NOMO-1 treated with dmso at 0.1 percent for 144 hours (cell line): ENCODE results near the gene MAP2K5.

ENCODE experiments used
- DNase-seq: peaks from one replicate; lab custom pipeline; 2025; ENCODE audit not compliant: unreplicated experiment; lab: John Stamatoyannopoulos, UW

Gene MAP2K5

DNA sequence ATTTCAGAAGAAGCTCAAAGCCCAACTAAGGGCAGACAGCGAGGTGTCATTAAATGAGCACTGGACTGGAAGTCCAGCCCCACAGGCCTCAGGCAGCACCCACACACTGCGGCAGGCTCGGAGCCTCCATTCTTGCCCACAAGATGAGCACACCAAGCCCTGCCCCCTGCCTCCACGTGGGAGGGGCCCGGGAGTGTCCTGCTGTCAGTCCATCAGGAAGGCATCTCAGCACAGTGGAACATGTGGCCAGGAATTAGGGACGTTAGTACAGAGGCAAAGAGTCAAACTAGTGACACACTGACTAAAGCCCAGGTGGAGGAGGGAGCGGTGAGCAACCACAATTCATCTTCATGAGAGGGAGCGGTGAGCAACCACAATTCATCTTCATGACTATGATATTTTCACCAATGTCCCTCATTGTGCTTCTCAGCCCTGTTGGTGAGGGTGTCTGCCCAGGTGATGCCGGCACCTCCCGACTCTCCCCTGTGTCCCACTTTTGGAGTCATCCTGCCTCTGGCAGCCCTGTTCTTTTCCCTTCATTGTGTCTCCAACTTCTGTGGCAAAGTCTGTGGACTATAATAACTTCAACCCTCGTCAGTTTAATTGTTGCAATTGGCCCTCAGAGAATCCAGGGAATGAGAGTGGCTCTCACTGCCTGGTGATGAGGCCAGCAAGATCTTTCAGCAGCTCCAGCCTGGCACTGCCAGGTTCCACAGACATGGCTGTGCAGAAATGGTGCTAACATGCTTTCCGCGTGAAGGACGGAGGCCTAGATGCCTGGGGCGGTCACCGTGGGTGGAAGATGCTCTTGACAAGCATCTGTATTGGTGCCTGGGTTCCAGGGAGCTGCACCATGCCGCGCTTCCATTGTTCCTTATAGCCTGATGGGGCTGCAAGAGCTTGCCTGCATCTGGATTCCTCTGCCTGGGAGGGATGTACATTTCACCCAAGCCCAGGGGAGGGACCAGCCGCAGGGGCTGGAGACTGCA, 259.7 kb downstream of the MAP2K5 start:
- no peak for DNase-seq

DNA sequence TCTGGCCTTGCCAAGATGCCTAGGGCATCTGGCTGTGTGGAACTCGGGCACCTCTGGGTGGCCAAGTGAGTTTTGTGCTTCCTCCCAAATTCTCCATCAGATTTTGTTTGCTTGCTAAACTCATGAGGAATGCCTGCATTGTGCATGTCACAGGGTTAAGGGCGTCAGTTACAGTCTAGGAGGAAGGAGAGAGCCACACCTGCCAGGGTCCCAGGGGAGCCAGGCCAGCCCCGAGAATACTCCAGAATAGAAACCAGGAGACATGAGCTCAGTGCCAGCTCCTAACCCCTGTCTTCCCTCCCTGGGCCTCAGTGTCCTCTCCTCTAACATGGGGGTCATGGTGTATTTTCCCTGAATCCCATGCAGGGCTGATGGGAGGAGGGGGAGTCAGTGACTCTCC, 260.8 kb downstream of the MAP2K5 start:
- no peak for DNase-seq

DNA sequence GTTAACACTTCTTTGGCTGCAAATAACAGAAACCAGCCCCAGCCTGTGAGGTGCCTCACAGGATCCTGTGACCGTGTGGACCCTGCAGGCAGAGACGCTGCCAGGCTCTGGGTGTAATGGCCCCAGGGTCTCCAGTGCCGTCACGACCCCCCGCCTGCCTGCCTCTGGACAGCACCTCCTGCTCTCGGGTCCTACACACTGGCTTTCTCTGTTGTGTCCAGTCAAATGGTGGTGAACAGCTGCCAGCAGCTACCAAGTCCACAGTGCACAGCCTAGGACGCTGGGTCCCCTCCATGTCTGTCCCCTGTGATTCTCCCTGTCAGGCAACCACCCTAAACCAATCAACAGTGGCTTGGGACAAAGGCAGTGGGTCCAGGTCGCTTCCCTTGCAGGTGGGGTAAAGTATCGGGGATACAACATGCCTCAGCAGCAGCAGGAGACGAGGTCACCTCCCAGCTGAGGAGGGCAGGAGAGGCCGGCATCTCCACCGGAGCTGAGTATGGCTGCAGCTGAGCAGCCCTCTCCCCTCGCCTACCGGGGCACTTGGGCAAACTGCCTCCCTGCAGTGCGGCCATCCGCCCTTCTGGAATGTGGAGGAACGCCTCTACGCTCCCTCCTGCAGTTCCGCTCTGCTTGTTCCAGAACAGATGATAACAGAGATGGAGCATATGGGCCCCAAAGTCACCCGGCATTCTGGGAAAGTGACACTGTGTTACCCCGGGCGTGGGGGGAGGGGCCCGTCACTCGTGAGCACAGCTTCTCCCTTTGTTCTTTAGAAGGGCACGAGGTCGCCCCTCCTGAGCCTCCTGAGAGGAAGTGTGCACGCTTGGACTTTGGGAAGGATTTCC, 261.7 kb downstream of the MAP2K5 start:
- no peak for DNase-seq

DNA sequence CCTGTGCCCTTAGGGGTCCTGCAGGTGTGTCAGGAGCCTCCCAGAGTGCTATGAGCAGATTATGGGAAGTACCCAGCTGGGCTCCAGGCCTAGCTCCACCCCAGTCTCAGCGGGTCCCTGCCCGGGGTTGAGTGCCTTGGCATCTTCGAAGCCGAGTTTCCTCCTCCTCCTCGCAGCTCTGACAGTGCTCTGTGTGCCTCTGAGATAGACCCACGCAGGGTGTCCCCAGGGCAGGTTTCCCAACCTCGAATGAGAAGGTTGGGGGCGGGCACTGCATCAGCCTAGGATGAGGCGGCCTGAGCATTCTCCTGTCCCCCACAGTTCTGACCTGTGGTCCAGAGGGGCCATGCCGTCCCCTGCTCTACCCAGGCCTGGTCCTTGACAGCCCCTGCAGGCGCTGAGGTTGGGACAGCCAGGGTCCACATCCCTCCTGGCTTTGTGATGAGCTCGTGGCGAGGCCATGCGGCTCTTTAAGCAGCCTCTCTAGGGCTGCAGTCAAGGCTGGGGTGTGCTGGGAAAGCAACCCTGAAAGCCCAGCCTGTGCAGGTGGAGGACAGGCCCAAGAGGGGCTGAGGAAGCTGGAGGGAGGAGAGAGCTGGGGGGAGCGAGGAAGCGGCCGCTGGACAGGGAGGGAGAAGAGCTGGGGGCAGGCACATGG, 262.6 kb downstream of the MAP2K5 start:
- DNase-seq = no peak

DNA sequence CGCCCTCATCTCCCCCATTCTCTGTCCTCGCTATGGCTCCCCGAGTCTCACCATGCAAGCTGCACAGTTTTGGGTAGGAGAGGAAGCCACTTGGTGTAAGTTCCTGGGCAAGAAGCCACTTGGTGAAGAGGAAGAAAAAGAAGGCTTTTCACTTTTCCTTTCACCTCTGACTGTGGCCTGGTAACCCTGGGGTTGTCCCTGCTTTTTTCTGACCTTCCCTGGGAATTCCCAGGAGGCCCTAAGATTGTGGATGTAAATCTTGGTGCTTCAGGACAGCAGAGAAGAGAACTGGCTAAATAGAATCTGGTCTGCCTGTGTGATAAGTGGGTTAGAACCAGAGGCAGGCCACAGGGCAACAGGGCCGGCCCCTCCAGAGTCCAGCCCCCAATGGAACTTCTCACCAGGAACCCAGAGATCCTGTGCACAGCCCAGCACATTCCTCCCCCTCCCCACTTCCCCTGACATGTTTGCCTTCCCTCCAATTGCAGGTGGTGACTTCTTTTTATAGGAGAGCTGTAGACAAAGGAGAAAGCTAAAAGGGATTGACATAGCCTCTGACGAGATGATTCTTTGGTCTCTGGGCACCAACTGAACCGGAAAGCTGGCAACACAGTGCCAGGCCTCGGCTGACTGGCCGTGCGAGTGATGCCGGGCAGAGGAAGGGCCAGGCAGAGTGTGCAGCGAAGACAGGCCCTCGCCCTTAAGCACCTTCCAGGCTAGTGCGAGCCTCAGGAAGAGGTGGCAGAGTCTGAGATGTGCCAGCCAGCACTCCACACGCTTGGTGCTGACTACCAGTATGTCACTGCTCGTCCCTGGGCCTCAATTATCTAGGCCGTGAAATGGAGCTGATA, 263.4 kb downstream of the MAP2K5 start:
- DNase-seq = no peak

DNA sequence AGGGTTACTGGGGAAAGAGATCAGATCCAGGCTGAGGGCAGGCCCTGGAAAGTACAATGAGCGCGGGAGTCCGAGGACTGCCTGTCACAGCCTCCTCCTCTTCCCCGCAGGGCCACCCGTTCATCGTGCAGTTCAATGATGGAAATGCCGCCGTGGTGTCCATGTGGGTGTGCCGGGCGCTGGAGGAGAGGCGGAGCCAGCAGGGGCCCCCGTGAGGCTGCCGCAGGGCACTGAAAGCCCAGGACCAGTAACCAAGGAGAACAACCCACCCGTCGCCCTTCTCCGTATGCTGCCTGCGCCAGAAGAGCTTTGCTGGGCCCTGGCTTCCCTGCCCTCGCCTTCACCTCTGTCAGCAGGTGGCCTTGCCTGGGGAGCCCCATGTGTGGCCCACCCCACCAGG, 264.0 kb downstream of the MAP2K5 start:
- no peak for DNase-seq

DNA sequence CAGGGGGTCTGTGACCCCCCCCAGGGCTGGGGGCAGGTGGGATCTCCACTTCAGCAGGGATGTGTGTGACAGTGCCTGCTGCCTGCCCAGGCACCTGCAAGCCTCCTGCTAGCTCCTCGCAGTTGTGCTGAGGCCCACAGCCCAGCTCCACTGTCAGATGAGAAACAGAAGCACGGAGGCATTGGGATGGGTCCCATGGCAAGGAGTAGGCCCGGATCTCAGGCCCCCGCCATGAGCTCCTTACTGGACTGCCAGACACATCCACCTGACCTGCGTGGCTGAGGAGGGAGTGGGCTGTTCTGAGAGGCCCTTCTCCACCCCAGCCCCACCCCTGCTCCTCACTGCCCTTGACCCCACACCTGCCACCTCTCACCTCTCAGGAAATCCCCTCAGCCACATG, 264.6 kb downstream of the MAP2K5 start:
- no peak for DNase-seq

DNA sequence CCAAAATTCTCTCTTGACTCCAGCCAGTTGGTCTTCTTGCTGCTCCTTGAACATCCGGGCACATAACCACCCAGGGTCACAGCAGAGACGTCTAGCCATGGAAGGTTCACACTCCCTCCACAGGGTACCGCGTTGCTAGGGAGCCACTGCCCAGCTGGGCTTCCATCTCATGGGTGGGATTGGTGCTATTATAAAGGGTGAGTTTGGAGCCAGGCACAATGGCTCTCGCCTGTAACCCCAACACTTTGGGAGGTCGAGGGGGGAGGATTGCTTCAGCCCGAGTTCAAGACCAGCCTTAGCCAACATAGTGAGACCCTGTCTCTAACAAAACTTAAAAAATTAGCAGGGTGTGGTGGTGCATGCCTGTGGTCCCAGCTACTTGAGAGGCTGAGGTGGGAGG, 265.3 kb downstream of the MAP2K5 start:
- DNase-seq = no peak

DNA sequence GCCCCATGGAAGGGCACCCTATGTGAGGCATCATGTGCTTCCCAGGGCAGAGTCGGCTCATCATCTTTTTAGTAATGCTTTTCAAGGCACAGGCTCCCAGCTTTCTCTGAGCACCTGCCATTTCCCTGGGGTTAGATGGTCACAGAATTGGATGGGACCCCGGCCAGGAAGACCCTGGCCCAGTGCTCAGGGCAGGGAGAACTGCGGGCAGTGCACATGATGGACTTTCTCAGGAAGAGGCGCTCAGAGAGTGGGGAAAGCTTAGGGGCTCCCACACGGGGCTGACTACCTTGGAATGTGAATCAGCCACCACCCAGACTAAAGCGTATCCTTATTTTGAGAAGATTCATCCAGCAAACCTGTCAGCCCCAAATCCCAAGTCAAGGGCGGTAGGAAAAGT, 266.3 kb downstream of the MAP2K5 start:
- no peak for DNase-seq

DNA sequence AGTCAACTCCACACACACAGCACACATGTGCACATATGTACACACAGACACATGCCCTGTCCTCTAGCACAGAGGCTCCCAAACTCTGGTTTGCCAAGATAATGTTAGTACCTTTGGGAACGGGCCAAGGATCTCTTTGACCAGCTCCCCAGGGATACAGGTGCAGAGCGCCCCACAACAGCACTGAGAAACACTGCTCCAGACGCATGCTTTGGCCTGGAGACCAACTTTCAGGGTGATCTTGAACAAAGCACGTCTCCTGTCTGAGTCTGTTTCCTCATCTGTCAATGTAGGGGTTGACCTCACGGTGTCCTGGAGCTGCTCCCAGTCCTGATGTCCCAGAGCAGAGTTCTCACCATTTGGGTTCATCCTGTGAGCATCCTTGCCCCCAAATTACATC, 266.9 kb downstream of the MAP2K5 start:
- DNase-seq = no peak

DNA sequence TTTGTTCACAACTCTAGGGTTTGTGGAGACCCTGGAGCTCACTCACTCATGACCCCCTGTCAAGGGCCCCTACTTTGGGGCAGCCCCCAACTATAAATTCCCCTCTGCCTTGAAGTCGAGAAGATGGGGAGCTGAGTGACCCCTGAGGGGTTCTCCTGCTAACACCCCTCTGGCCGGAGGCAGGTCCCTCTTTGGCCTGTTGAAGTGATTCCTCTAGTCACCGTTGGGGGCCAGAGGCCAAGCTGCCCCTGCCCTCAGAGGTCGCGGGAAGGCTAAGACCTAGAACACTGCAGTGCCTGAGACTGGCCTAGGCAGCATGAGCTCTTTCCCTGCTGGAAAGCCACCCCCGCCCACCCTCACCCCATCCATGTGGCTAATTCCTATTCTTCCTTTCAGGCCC, 267.4 kb downstream of the MAP2K5 start:
- DNase-seq = no peak

DNA sequence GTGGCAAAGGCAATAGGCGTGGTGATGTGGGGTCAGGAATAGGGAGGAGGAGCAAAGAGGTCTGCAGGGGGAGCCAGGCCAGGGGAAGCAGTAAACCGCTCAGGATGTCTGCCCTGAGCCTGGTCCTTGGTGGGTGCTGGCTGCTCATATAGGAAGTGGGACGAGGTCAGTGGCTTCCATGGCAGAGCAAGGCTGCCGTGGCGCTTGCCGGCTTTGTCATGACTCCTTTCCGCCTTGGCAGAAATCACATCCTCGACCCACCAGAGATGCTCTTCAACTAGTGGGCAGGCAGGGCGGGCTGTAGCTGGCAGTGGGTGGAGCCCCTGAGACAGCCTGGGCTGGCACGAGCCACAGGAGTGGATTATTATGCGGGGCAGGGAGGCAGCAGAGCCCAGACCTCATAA, 269.7 kb downstream of the MAP2K5 start:
- no peak for DNase-seq

DNA sequence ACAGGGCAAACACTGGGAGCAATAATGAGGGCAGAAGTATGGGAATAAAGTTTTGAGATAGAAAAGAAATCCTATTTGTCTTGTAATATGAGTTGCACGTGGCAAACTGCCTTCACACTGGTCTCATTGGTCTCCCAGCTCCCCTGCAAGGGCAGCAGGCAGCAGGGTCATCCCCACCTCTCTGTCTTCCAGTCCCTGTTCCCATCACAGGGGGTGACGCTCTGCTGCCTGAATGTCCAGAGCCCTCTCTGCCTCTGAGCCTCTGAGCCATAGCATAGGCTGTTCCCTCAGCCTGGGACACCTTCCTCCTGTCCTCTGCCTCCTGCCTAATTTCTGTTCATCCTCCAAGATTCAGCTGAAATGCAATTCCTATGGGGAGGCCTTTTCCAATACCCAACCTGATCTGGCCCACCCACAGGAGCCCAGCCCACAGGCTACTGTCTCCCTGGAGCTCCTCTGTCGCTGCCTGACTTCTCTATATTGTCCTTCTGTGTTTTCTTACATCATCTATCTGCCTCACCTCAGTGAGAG, 270.7 kb downstream of the MAP2K5 start:
- no peak for DNase-seq

DNA sequence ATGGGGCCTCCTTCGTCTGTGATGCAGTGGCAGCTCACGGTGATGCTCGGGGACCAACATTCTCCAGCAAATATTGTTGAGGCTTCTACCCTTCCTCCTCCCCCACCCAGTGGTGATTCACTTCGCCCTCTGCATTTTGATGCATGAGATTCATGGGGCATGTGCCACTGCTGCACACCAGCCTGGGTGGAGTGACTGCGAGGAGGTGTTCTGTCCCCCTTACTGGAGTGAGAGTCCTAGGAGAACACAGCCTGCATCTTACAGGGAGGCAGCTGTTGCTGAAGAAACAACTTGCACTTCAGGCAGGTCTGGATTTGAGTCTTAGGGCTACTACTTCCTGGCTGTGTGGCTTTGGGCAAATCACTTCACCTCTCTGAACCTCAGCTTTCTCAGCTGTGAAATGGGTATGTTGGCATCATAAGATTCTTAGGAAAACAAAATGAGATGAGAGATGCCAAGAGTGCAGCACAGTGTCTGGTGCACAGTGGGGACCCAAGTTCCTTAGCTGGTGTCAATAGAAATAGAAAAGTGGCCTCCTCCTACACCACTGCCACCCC, 272.6 kb downstream of the MAP2K5 start:
- DNase-seq = no peak

DNA sequence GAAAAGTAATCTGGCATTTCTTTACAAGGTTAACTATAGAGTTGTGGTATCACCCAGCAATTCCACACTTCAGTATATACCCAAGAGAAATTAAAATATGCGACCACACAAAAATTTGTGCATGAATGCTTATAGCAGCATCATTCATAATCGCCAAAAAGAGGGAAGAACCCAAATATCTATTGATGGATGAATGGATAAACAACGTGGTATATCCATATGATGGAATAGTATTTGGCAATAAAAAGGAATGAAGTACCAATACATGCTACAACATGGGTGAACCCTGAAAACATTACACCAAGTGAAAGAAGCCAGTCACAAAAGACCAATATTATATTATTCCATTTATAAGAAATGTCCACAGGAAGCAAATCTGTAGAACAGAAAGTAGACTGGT, 274.2 kb downstream of the MAP2K5 start:
- no peak for DNase-seq

DNA sequence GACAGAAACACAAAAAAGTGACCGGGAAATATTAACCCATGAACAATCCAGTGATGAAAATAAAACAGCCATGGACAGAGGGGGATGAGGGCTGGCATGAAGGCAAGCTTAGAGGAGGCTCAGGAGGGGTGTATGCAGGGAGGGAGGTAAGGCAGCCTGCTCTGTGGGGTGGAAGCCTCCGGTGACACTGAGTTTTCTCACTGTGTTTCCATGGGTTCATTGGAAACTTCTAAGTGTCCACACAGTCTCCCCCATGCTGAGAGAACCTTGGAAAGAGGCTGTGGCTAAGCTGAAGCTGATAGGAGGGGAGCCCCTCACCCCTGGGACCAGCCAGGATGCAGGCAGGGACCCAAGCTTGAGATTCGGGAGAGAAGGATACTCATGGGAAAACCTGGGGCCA, 276.0 kb downstream of the MAP2K5 start:
- DNase-seq = no peak

DNA sequence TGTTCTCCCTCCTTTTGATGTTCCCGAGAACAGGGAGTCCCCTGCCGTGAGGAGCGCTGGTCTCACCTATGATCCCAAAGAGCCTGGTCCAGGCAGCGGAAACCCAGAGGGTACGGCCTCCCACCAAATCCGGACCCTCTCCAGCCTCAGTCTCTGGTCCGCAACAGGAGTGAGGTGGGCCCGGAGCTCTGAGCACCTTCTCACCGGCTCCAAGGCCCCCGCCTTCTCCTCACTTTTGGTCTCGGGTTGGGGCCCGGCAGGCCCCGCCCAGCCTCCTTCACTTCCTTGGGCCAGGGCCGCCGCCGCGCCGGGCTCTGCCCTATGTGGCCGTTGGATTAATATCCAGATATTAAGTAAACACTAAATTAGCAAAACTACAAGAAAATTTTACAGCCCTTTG, 277.1 kb downstream of the MAP2K5 start:
- DNase-seq = no peak

DNA sequence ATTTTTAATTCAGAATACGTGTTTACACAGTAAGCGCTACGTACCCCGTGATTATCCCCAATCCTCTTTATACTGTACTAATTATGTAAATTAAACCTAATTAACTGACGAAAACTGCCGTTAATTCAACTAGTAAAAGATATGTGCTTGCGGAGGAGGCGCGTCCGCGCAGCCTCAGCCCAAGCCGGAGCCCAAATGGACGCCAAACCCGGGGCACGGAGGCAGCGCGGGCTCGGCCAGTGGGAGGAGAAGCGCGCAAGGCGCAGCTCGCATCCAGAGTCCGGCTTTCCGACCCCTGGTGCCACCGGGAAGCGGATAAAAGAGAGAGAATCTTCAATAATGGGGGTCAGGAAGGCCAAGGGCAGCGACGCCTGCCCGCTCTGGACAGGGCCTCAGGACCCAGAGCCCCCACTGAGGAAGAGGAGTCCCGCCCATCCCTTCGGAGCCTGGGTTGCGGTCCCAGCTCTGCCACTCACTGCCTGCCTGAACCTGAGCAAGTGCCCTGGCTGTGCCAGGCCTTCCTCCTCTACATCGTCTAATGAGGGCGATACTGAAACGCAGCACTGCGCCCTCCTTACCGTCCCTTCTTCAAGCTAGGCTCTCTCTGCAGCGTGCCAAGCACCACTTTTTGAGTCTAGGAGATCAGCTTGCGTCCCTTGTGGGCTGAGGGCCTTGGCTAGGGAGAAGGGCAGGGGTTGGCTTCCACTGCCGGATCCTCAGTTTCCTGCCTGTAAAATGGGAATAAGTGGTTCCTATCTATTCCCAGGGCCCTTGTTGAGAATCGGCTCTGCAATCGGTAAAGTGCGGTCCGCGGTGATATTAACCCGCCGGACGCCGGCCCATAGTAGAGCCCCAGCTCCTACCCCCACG, 277.9 kb downstream of the MAP2K5 start:
- DNase-seq = no peak
